Umbilical cord (tissue), 1 donor: ENCODE results near the gene DRAM1. TPM values are rescaled to one million over a fixed set of nuclear protein-coding genes. Genes with fewer than 3 reads are reported as not detected.

Source experiments
- total RNA-seq: library from RNA; depleted of rRNA; stranded (reverse); fragments of >200 nt; gene quantifications from one replicate; pipeline ENCODE4 v1.2.3, GENCODE V29; 2014; ENCODE audit warnings: low replicate concordance; ENCODE audit not compliant: insufficient read depth

DRAM1 gene
- total RNA-seq, 1 donor from 2014 or later = 7.2 TPM

Other genes starting within 250 kb of the DRAM1 start
- 32.7 TPM for gene CHPT1, start 179.9 kb upstream of the DRAM1 start, total RNA-seq
- 5.5 TPM for gene SYCP3, start 138.1 kb upstream of the DRAM1 start, total RNA-seq
- 46.0 TPM for gene GNPTAB, start 46.6 kb upstream of the DRAM1 start, total RNA-seq
- 93.2 TPM for gene WASHC3, start 184.4 kb downstream of the DRAM1 start, total RNA-seq
- gene NUP37, start 242.5 kb downstream of the DRAM1 start, total RNA-seq = 11.8 TPM
- gene PARPBP, start 242.6 kb downstream of the DRAM1 start, total RNA-seq = 14.2 TPM